Liver (tissue), 9 donors: ENCODE results near the gene GRIN2A. TPM values are rescaled to one million over a fixed set of nuclear protein-coding genes. Genes with fewer than 3 reads are reported as not detected.

Source experiments
- DNase-seq: peaks from one replicate; pipeline ENCODE4 v3.0.0-alpha.2; 2017; ENCODE audit warnings: low spot score
- H3K27ac ChIP-seq, 2 donors: one replicate each; pipeline ENCODE4 v1.7.0; 2013; ENCODE audit warnings: inconsistent platforms in 2 of 2, low read length in 2 of 2, control low read depth in 1 of 2, low read depth in 1 of 2, mild to moderate bottlenecking in 1 of 2
- H3K27me3 ChIP-seq, 4 donors: one replicate each; pipeline versions ENCODE4 v1.6.1 to v1.7.0; 2013; ENCODE audit warnings: low read length in 3 of 4, inconsistent platforms in 1 of 4, mild to moderate bottlenecking in 1 of 4, moderate library complexity in 1 of 4; ENCODE audit not compliant: control insufficient read depth in 4 of 4, insufficient read depth in 4 of 4
- H3K36me3 ChIP-seq, 4 donors: one replicate each; pipeline versions ENCODE4 v1.6.1 to v1.7.0; 2013; ENCODE audit warnings: low read length in 3 of 4, mild to moderate bottlenecking in 3 of 4, low read depth in 1 of 4, moderate library complexity in 1 of 4; ENCODE audit not compliant: control insufficient read depth in 4 of 4, insufficient read depth in 3 of 4
- H3K4me1 ChIP-seq, 4 donors: one replicate each; pipeline versions ENCODE4 v1.6.1 to v1.7.0; 2013; ENCODE audit warnings: low read length in 3 of 4, mild to moderate bottlenecking in 3 of 4, moderate library complexity in 1 of 4; ENCODE audit not compliant: control insufficient read depth in 4 of 4, insufficient read depth in 4 of 4
- H3K4me3 ChIP-seq, 3 donors: one replicate each; pipeline versions ENCODE4 v1.6.1 to v1.7.0; 2013; ENCODE audit warnings: low read length in 3 of 3, control low read depth in 1 of 3, low read depth in 1 of 3, mild to moderate bottlenecking in 1 of 3
- H3K9ac ChIP-seq, 2 donors: one replicate each; pipeline ENCODE4 v1.7.0; 2013; ENCODE audit warnings: low read length in 2 of 2, mild to moderate bottlenecking in 2 of 2, moderate library complexity in 2 of 2, control low read depth in 1 of 2, low read depth in 1 of 2
- H3K9me3 ChIP-seq, 4 donors: one replicate each; pipeline versions ENCODE4 v1.6.1 to v1.7.0; 2013; ENCODE audit warnings: low read length in 3 of 4; ENCODE audit not compliant: control insufficient read depth in 4 of 4
- CTCF ChIP-seq: fragments of 150-350 bp; IDR thresholded peaks from 2 replicates; pipeline ENCODE4 v1.5.1; 2017; ENCODE audit warnings: improper control_type of control experiment, low read depth, low read length; ENCODE audit not compliant: missing input control
- EGR1 ChIP-seq, 2 donors: IDR thresholded peaks; 2 replicates each; pipeline ENCODE4 v1.6.1; 2016 to 2018; ENCODE audit warnings: antibody characterized with exemption in 2 of 2, low read depth in 2 of 2
- FOXA1 ChIP-seq: IDR thresholded peaks from 2 replicates; pipeline ENCODE4 v1.6.1; 2016; ENCODE audit warnings: antibody characterized with exemption
- FOXA2 ChIP-seq: IDR thresholded peaks from 2 replicates; pipeline ENCODE4 v1.6.1; 2016; ENCODE audit warnings: antibody characterized with exemption
- GABPA ChIP-seq, 2 donors: IDR thresholded peaks in 1 of 2; conservative IDR thresholded peaks in 1 of 2; 2 replicates each; pipeline ENCODE4 v1.6.1; 2016; ENCODE audit warnings: antibody characterized with exemption in 2 of 2, mild to moderate bottlenecking in 1 of 2, moderate library complexity in 1 of 2
- HNF4A ChIP-seq, 2 donors: conservative IDR thresholded peaks; 2 replicates each; pipeline ENCODE4 v1.6.1; 2016; ENCODE audit warnings: antibody characterized with exemption in 2 of 2, mild to moderate bottlenecking in 2 of 2
- HNF4G ChIP-seq: IDR thresholded peaks from 2 replicates; pipeline ENCODE4 v1.6.1; 2016; ENCODE audit warnings: antibody characterized with exemption
- JUND ChIP-seq, 2 donors: IDR thresholded peaks; 2 replicates each; pipeline ENCODE4 v1.6.1; 2016; ENCODE audit warnings: antibody characterized with exemption in 2 of 2
- MAX ChIP-seq: IDR thresholded peaks from 2 replicates; pipeline ENCODE4 v1.6.1; 2016; ENCODE audit warnings: antibody characterized with exemption
- NR2F2 ChIP-seq: IDR thresholded peaks from 2 replicates; pipeline ENCODE4 v1.6.1; 2016; ENCODE audit warnings: antibody characterized with exemption
- RAD21 ChIP-seq, 2 donors: IDR thresholded peaks; 2 replicates each; pipeline ENCODE4 v1.6.1; 2016; ENCODE audit warnings: antibody characterized with exemption in 2 of 2, mild to moderate bottlenecking in 2 of 2
- RXRA ChIP-seq, 2 donors: IDR thresholded peaks; 2 replicates each; pipeline ENCODE4 v1.6.1; 2017 to 2018; ENCODE audit warnings: antibody characterized with exemption in 2 of 2, mild to moderate bottlenecking in 1 of 2
- SP1 ChIP-seq: IDR thresholded peaks from 2 replicates; pipeline ENCODE4 v1.6.1; 2018; ENCODE audit warnings: antibody characterized with exemption, mild to moderate bottlenecking
- TAF1 ChIP-seq: conservative IDR thresholded peaks from 2 replicates; pipeline ENCODE4 v1.6.1; 2016; ENCODE audit warnings: antibody characterized with exemption, mild to moderate bottlenecking
- YY1 ChIP-seq: IDR thresholded peaks from 2 replicates; pipeline ENCODE4 v1.6.1; 2016; ENCODE audit warnings: antibody characterized with exemption, mild to moderate bottlenecking
- WGBS: extraction: QIAGEN DNeasy Blood & Tissue Kit; methylation state at CpG from one replicate; pipeline ENCODE4 v1.1.7; 2013; 5-methylcytosine and 5-hydroxymethylcytosine counted together
- polyA plus RNA-seq, 2 donors: library from polyadenylated mRNA; stranded (reverse) in 1 of 2; unstranded in 1 of 2; fragments of 200-250 nt in 1 of 2; fragments of >200 nt in 1 of 2; fragmentation: Nextera tagmentation in 1 of 2; extraction: Ambion mirVana in 1 of 2; gene quantifications; one replicate each; pipeline versions ENCODE4 v1.2.1 to v1.2.3, GENCODE V29; 2013 to 2015
- total RNA-seq, 2 donors: library from RNA; depleted of rRNA; stranded (reverse); fragments of >200 nt; gene quantifications; one replicate each; pipeline ENCODE4 v1.2.3, GENCODE V29; 2014
- TF ChIP-seq, protein P1 (sequence below): IDR thresholded peaks from 2 replicates; pipeline ENCODE4 v1.6.1; 2016; ENCODE audit warnings: antibody characterized with exemption
- TF ChIP-seq, protein P2 (sequence below): IDR thresholded peaks from 2 replicates; pipeline ENCODE4 v1.6.1; 2016; ENCODE audit warnings: antibody characterized with exemption, mild to moderate bottlenecking
- TF ChIP-seq, protein P3 (sequence below): IDR thresholded peaks from 2 replicates; pipeline ENCODE4 v1.6.1; 2016; ENCODE audit warnings: antibody characterized with exemption
- donor health status: healthy.
- donor health status: healthy.
- donor health status: healthy.
- donor health status: healthy.
- donor health status: healthy.

Gene GRIN2A
- total and polyA plus RNA-seq, 4 donors, result under 0.01 to 0.08 (median 0.07) TPM; not detected in 1

DNA sequence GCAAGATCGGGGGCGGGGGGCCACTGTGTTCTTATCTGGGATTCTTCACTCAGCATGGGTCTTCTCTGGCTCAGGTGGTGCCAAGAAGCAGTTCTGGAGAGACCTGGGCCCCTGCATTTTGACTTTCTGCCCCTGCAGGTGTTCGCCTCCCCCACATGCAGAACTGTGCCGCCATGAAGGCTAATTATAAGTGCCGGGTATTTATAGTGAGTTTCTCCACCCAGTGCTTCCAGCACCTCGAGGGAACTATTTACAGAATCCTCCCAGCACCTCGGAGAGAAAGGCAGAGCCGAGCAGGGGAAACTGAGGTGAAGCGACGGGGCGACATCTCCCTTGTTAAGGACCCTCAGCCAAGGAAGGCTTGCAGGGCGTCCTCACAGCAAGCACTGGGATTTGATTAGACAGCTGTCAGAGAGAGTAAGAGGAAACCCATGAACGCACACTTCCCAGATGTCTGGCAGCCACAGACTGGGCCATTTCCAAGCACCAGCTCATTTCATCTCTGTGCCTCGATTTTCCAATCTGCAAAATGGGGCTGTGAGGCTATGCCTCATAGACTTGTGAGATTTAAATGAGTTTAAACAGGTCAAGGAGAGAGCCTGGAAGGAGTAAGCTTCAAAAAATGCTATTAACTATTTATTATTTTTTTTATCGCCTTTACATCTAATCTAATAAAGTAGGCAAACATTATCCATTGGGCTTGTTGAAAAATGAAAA is 36.4 kb upstream of the GRIN2A start:
- H3K27me3 ChIP-seq, result no peaks in the 10 kb centered on the region
- TF ChIP-seq, protein P1, sequence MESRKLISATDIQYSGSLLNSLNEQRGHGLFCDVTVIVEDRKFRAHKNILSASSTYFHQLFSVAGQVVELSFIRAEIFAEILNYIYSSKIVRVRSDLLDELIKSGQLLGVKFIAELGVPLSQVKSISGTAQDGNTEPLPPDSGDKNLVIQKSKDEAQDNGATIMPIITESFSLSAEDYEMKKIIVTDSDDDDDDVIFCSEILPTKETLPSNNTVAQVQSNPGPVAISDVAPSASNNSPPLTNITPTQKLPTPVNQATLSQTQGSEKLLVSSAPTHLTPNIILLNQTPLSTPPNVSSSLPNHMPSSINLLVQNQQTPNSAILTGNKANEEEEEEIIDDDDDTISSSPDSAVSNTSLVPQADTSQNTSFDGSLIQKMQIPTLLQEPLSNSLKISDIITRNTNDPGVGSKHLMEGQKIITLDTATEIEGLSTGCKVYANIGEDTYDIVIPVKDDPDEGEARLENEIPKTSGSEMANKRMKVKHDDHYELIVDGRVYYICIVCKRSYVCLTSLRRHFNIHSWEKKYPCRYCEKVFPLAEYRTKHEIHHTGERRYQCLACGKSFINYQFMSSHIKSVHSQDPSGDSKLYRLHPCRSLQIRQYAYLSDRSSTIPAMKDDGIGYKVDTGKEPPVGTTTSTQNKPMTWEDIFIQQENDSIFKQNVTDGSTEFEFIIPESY, result no peak
- TF ChIP-seq MAX (no peak), HNF4A (conservative IDR thresholded peaks at IDR 0.05) (no peak), CTCF (no peak), HNF4G (no peak), YY1 (no peak), NR2F2 (no peak), SP1 (no peak), RXRA (IDR thresholded peaks at IDR 0.05) (no peak), JUND (IDR thresholded peaks at IDR 0.05) (no peak)
- no peak overlapping the region for H3K27ac ChIP-seq
- no peak overlapping the region for H3K9ac ChIP-seq
- DNase-seq, result no peak
- H3K4me1 ChIP-seq, result no peaks in the 10 kb centered on the region
- WGBS, result 73% methylated on average over 15 of the region's 15 CpGs
- H3K9me3 ChIP-seq, result no peaks in the 10 kb centered on the region
- H3K4me3 ChIP-seq, result no peak overlapping the region
- no peaks in the 10 kb centered on the region for H3K36me3 ChIP-seq

DNA sequence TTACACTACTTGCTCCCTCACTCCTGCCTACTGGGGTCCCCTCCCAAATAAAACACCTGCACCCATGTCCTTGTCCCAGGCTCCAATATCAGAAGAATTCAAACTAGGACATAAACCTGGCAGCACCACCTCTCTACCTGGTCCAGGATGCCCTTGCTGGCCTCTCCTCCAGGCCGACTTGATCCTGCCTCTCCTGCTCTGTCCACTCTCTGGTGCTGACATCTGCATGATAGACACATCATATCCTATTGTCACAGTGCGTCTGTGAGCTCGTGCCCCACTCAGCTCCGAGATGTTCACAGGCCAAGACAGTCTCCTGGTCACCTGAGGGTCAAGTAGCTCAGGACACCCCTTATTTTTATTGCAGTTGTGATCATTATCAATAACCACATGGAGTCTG is 31.5 kb upstream of the GRIN2A start:
- no peak overlapping the region for H3K9ac ChIP-seq

More for the DNA sequence above, 31.5 kb upstream of the GRIN2A start:
- Histone ChIP-seq H3K36me3 (no peaks in the 10 kb centered on the region), H3K27ac (no peak overlapping the region), H3K4me3 (no peak overlapping the region), H3K9me3 (no peaks in the 10 kb centered on the region), H3K4me1 (no peaks in the 10 kb centered on the region), H3K27me3 (no peaks in the 10 kb centered on the region)
- no peak for TF ChIP-seq NR2F2
- TF ChIP-seq, protein P1, result no peak
- TF ChIP-seq RAD21 (IDR thresholded peaks at IDR 0.05), result no peak
- TF ChIP-seq, protein P2, sequence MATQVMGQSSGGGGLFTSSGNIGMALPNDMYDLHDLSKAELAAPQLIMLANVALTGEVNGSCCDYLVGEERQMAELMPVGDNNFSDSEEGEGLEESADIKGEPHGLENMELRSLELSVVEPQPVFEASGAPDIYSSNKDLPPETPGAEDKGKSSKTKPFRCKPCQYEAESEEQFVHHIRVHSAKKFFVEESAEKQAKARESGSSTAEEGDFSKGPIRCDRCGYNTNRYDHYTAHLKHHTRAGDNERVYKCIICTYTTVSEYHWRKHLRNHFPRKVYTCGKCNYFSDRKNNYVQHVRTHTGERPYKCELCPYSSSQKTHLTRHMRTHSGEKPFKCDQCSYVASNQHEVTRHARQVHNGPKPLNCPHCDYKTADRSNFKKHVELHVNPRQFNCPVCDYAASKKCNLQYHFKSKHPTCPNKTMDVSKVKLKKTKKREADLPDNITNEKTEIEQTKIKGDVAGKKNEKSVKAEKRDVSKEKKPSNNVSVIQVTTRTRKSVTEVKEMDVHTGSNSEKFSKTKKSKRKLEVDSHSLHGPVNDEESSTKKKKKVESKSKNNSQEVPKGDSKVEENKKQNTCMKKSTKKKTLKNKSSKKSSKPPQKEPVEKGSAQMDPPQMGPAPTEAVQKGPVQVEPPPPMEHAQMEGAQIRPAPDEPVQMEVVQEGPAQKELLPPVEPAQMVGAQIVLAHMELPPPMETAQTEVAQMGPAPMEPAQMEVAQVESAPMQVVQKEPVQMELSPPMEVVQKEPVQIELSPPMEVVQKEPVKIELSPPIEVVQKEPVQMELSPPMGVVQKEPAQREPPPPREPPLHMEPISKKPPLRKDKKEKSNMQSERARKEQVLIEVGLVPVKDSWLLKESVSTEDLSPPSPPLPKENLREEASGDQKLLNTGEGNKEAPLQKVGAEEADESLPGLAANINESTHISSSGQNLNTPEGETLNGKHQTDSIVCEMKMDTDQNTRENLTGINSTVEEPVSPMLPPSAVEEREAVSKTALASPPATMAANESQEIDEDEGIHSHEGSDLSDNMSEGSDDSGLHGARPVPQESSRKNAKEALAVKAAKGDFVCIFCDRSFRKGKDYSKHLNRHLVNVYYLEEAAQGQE, result no peak
- TF ChIP-seq TAF1, result no peak
- no peak for TF ChIP-seq HNF4A (conservative IDR thresholded peaks at IDR 0.05)
- no peak for TF ChIP-seq FOXA2
- no peak for TF ChIP-seq HNF4G
- TF ChIP-seq SP1, result no peak
- no peak for TF ChIP-seq YY1
- no peak for TF ChIP-seq RXRA (IDR thresholded peaks at IDR 0.05)
- no peak for TF ChIP-seq GABPA (IDR thresholded peaks at IDR 0.05 in 1 of 2, conservative IDR thresholded peaks at IDR 0.05 in 1 of 2)
- no peak for TF ChIP-seq EGR1 (IDR thresholded peaks at IDR 0.05; ENCODE audit: low read depth in 2 of 2)
- TF ChIP-seq, protein P3, sequence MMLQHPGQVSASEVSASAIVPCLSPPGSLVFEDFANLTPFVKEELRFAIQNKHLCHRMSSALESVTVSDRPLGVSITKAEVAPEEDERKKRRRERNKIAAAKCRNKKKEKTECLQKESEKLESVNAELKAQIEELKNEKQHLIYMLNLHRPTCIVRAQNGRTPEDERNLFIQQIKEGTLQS, result no peak
- no peak for TF ChIP-seq CTCF
- TF ChIP-seq MAX, result no peak
- no peak for TF ChIP-seq FOXA1
- no peak for TF ChIP-seq JUND (IDR thresholded peaks at IDR 0.05)
- 68% methylated on average over 4 of the region's 4 CpGs for WGBS
- DNase-seq, result no peak
